Ovary (tissue), 3 donors: Measurements from ENCODE around the gene BRICD5.

Source experiments
- EP300 ChIP-seq: sonication (generic); formaldehyde crosslinking; IDR thresholded peaks from one replicate; pipeline ENCODE4 v1.6.1; 2017; ENCODE audit warnings: antibody characterized with exemption
- POLR2A ChIP-seq: fragments of 450-650 bp; IDR thresholded peaks from one replicate; pipeline ENCODE4 v1.6.1; 2017; ENCODE audit warnings: antibody characterized with exemption, mild to moderate bottlenecking, moderate library complexity
- TF ChIP-seq, protein P1 (sequence below), 3 donors: fragments of 450-650 bp in 2 of 3; fragments of 200-600 bp in 1 of 3; IDR thresholded peaks; one replicate each; pipeline versions ENCODE4 v1.5.1 to v1.8.0; 2016 to 2022; ENCODE audit warnings: antibody characterized with exemption in 3 of 3, mild to moderate bottlenecking in 1 of 3
- donor health status: DM: no; HTN: no; CAD: no.

- TF ChIP-seq, protein P1, sequence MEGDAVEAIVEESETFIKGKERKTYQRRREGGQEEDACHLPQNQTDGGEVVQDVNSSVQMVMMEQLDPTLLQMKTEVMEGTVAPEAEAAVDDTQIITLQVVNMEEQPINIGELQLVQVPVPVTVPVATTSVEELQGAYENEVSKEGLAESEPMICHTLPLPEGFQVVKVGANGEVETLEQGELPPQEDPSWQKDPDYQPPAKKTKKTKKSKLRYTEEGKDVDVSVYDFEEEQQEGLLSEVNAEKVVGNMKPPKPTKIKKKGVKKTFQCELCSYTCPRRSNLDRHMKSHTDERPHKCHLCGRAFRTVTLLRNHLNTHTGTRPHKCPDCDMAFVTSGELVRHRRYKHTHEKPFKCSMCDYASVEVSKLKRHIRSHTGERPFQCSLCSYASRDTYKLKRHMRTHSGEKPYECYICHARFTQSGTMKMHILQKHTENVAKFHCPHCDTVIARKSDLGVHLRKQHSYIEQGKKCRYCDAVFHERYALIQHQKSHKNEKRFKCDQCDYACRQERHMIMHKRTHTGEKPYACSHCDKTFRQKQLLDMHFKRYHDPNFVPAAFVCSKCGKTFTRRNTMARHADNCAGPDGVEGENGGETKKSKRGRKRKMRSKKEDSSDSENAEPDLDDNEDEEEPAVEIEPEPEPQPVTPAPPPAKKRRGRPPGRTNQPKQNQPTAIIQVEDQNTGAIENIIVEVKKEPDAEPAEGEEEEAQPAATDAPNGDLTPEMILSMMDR (IDR thresholded peaks at IDR 0.05): no peak
- no peak for TF ChIP-seq EP300
- TF ChIP-seq POLR2A: no peak
Observed at GRCh38 chr16:2194166-2194834, 16.4 kb downstream of the BRICD5 start.
